Measurements from ENCODE around the gene CALB2. TPM values are rescaled to one million over a fixed set of nuclear protein-coding genes. Genes with fewer than 3 reads are reported as not detected.

CALB2 gene
- total and polyA plus RNA-seq, 2 of the 13 experiments (the other 11 are each of a cell fraction or from before 2014, with no cell fraction given), result 0.37 to 0.40 TPM

DNA sequence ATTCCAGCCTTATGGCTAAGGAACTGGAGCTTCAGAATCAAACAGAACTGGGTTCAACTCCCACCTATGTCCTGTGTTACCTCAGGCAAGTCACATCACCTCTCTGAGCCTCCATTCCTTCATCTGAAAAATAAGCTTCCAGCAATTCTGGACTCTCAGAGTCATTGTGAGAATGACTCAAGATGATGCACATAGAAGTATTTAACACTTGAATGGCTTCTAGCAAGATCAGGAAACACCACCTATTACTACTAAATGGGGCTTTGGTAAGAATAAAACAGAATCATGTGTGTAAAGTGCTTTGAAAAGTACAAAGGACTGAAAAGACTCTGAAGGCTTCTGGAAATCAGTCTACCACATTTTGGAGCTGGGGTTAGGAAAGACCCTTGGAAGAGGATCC, 30.8 kb upstream of the CALB2 start:
- Histone ChIP-seq H3K4me1 (ENCODE audit: insufficient read depth, low read length) (no peaks in the 10 kb centered on the region), H2AFZ (ENCODE audit: low read length) (no peak overlapping the region), H3K4me3 (replicated peaks in 1 of 3; ENCODE audit: insufficient read depth in 1 of 3, low read depth in 2 of 3, low read length in 3 of 3) (no peak overlapping the region), H4K20me1 (ENCODE audit: insufficient read depth, low read length) (no peaks in the 10 kb centered on the region), H3K9me3 (ENCODE audit: low read length) (no peaks in the 10 kb centered on the region), H3K36me3 (replicated peaks in 1 of 2; ENCODE audit: control insufficient read depth in 1 of 2, insufficient read depth in 2 of 2, low read length in 2 of 2) (no peaks in the 10 kb centered on the region), H3K4me2 (ENCODE audit: low read depth, low read length) (no peak overlapping the region), H3K9ac (ENCODE audit: insufficient read depth, low read depth, low read length) (no peak overlapping the region), H3K27me3 (ENCODE audit: control insufficient read depth in 1 of 2, insufficient read depth in 2 of 2, low read length in 2 of 2) (no peaks in the 10 kb centered on the region; a peak in 1 of 5 replicates), H3K79me2 (ENCODE audit: insufficient read depth, low read length) (no peaks in the 10 kb centered on the region), H3K27ac (ENCODE audit: extremely low read length, insufficient read depth, low read length) (no peak overlapping the region)
- intact Hi-C loops (cut with micrococcal nuclease; ENCODE audit: unreplicated experiment) (no loop called here), in situ Hi-C loops (cut with HindIII; ENCODE audit: extremely low pct_ligation_motif_present, low pct_unique_long_range_greater_than_20kb) (no loop called here)
- ChIA-PET POLR2A (no interaction called here), CTCF (ENCODE audit: low intra/inter-chr PET ratio, low total read pairs) (no interaction called here)
- ATAC-seq (no peak), FAIRE-seq (no peak), DNase-seq (ENCODE audit: low spot score) (no peak)
- no TSS peak for BruUV-seq (replicated peaks)
- TF ChIP-seq ZIK1 (CRISPR knock-in tag; IDR thresholded peaks at IDR 0.05; ENCODE audit: borderline replicate concordance, low read depth) (no peak), HINFP (CRISPR knock-in tag; IDR thresholded peaks at IDR 0.05; ENCODE audit: low read depth) (no peak), YEATS2 (CRISPR knock-in tag; IDR thresholded peaks at IDR 0.05; ENCODE audit: borderline replicate concordance) (no peak)

- Histone ChIP-seq H3K4me3 (replicated peaks in 1 of 3; ENCODE audit: insufficient read depth in 1 of 3, low read depth in 2 of 3, low read length in 3 of 3) (no peak overlapping the region), H3K4me2 (ENCODE audit: low read depth, low read length) (no peak overlapping the region), H3K79me2 (ENCODE audit: insufficient read depth, low read length) (no peaks in the 10 kb centered on the region), H3K9ac (ENCODE audit: insufficient read depth, low read depth, low read length) (no peak overlapping the region), H3K27me3 (ENCODE audit: control insufficient read depth in 1 of 2, insufficient read depth in 2 of 2, low read length in 2 of 2) (no peaks in the 10 kb centered on the region; a peak in 1 of 5 replicates), H4K20me1 (ENCODE audit: insufficient read depth, low read length) (no peaks in the 10 kb centered on the region), H2AFZ (ENCODE audit: low read length) (no peak overlapping the region), H3K36me3 (replicated peaks in 1 of 2; ENCODE audit: control insufficient read depth in 1 of 2, insufficient read depth in 2 of 2, low read length in 2 of 2) (no peaks in the 10 kb centered on the region), H3K9me3 (ENCODE audit: low read length) (no peaks in the 10 kb centered on the region), H3K27ac (ENCODE audit: extremely low read length, insufficient read depth, low read length) (no peak overlapping the region), H3K4me1 (ENCODE audit: insufficient read depth, low read length) (no peaks in the 10 kb centered on the region)
- ChIA-PET CTCF (ENCODE audit: low intra/inter-chr PET ratio, low total read pairs) (no interaction called here), POLR2A (no interaction called here)
- no peak for ATAC-seq
- no peak for DNase-seq (ENCODE audit: low spot score)
- TF ChIP-seq SIX1 (CRISPR knock-in tag; IDR thresholded peaks at IDR 0.05; ENCODE audit: borderline replicate concordance) (no peak), ZNF839 (CRISPR knock-in tag; IDR thresholded peaks at IDR 0.05; ENCODE audit: borderline replicate concordance) (no peak), ZNF556 (CRISPR knock-in tag; IDR thresholded peaks at IDR 0.05; ENCODE audit: borderline replicate concordance) (no peak), GTF3A (CRISPR knock-in tag; conservative IDR thresholded peaks at IDR 0.05) (no peak), GFI1 (CRISPR knock-in tag; IDR thresholded peaks at IDR 0.05; ENCODE audit: borderline replicate concordance) (no peak), CCDC6 (CRISPR knock-in tag; IDR thresholded peaks at IDR 0.05) (no peak)
- 7% methylated on average over 3 of the region's 3 CpGs for WGBS (ENCODE audit: low lambda C conversion rate)
- FAIRE-seq, result no peak
- no TSS peak for BruUV-seq (replicated peaks)
- in situ Hi-C loops (cut with HindIII; ENCODE audit: extremely low pct_ligation_motif_present, low pct_unique_long_range_greater_than_20kb), result no loop called here
- intact Hi-C loops (cut with micrococcal nuclease; ENCODE audit: unreplicated experiment), result no loop called here
Measured at GRCh38 chr16:71328151-71328550, 30.4 kb upstream of the CALB2 start.
